SH-SY5Y (cell line): Measurements from ENCODE around the gene GDPD3.

Experiments used
- GATA2 ChIP-seq: IDR thresholded peaks from 2 replicates; pipeline ENCODE4 v1.6.1; 2011; ENCODE audit warnings: mild to moderate bottlenecking, low read depth, low read length
- GATA3 ChIP-seq: IDR thresholded peaks from 2 replicates; pipeline ENCODE4 v1.6.1; 2011; ENCODE audit warnings: low read depth, mild to moderate bottlenecking, low read length, moderate library complexity

DNA sequence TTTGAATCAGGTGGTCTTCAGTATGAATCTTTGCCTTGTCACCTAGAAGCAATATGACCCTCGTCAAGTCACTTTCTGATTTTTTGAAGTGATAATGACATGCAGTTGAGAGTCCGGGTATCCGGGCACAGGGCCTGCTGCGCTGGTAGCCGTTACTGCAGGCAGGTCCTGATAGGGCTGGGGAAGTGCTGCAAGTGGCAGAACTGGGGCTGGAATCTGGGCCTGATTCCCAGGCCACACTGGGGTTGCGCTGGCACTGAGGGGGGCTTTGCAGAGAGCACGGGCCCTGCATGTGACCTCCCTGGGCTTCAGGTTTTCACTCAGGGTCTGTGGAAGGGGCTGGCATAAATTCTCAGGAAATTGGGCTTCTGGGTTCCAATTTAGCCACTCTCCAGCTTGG, 34.6 kb downstream of the GDPD3 start:
- TF ChIP-seq GATA2 = no peak
- TF ChIP-seq GATA3 = no peak
